K562 (cell line): ENCODE data around the gene ACTN4. TPM values are rescaled to one million over a fixed set of nuclear protein-coding genes. Genes with fewer than 3 reads are reported as not detected.

Source experiments
- ATAC-seq: fragments of 200-7000 bp; cut with Tn5 transposase; 3 replicates; pipeline ENCODE4 v1.9.1; 2020; ENCODE audit warnings: moderate library complexity
- BruUV-seq: library from RNA; stranded (reverse); fragments of 400-500 nt; replicated peaks from 2 replicates; lab custom pipeline; 2021; lab: Mats Ljungman, UMichigan
- CTCF ChIA-PET: fragments of 300-600 bp; formaldehyde crosslinking; extraction: SDS; loops from one replicate; lab custom pipeline; 2021; ENCODE audit warnings: low intra/inter-chr PET ratio; lab: Yijun Ruan, JAX
- POLR2A ChIA-PET: fragments of 300-600, 350-650 bp; sonication (Branson Sonifier 250); formaldehyde crosslinking; extraction: SDS; loops from one replicate; lab custom pipeline; 2021; ENCODE audit warnings: antibody characterized with exemption, inconsistent platforms; lab: Yijun Ruan, JAX
- DNase-seq, 4 experiments: peaks; one replicate each; pipeline versions ENCODE4 v3.0.0 to v3.0.0-alpha.2; 2011 to 2018; ENCODE audit warnings: low spot score in 3 of 4, mixed read lengths in 3 of 4; ENCODE audit errors: extremely low read depth in 1 of 4
- FAIRE-seq: peaks from 2 replicates; lab custom pipeline; 2011; peaks lifted over from hg19 to GRCh38; lab: Jason Lieb, UNC
- H2AFZ ChIP-seq: 2 replicates; pipeline ENCODE4 v1.6.0; 2011; ENCODE audit warnings: low read depth, low read length, control low read depth, inconsistent platforms
- H3K27ac ChIP-seq: fragments of 200-600 bp; 3 replicates; pipeline ENCODE4 v1.8.0; 2011; ENCODE audit warnings: low read depth, mild to moderate bottlenecking, control low read depth, inconsistent platforms, low read length, moderate library complexity, mixed read lengths; ENCODE audit errors: extremely low read depth
- H3K27me3 ChIP-seq, 2 experiments: fragments of 300-600 bp in 1 of 2; 2 replicates in 1 of 2; 3 replicates in 1 of 2; pipeline versions ENCODE4 v1.6.0 to v1.8.0; 2011; ENCODE audit warnings: inconsistent platforms in 2 of 2, low read length in 2 of 2, mild to moderate bottlenecking in 1 of 2, mixed read lengths in 1 of 2, moderate library complexity in 1 of 2; ENCODE audit not compliant: control insufficient read depth in 2 of 2, insufficient read depth in 2 of 2
- H3K36me3 ChIP-seq: fragments of 300-600 bp; 3 replicates; pipeline ENCODE4 v1.8.0; 2011; ENCODE audit warnings: mild to moderate bottlenecking, low read length, inconsistent platforms; ENCODE audit not compliant: control insufficient read depth, insufficient read depth
- H3K4me1 ChIP-seq, 2 experiments: fragments of 200-600 bp in 1 of 2; replicated peaks in 1 of 2; 2 replicates in 1 of 2; 3 replicates in 1 of 2; pipeline versions ENCODE4 v1.5.1 to v1.8.0; 2011; ENCODE audit warnings: inconsistent platforms in 2 of 2, low read length in 2 of 2, mild to moderate bottlenecking in 1 of 2, mixed read lengths in 1 of 2, moderate library complexity in 1 of 2; ENCODE audit not compliant: control insufficient read depth in 2 of 2, insufficient read depth in 2 of 2
- H3K4me2 ChIP-seq: 2 replicates; pipeline ENCODE4 v1.6.1; 2011; ENCODE audit warnings: low read length, control low read depth, inconsistent platforms, mixed read lengths; ENCODE audit not compliant: insufficient read depth
- H3K4me3 ChIP-seq: fragments of 200-600 bp; sonication (generic), shearing (Covaris generic); 2 replicates; pipeline ENCODE4 v1.5.1; 2016; ENCODE audit warnings: control low read depth, inconsistent platforms
- H3K79me2 ChIP-seq: fragments of 200-600 bp; 3 replicates; pipeline ENCODE4 v1.8.0; 2011; ENCODE audit warnings: low read length, inconsistent platforms; ENCODE audit not compliant: control insufficient read depth, insufficient read depth
- H3K9ac ChIP-seq, 2 experiments: 2 replicates each; pipeline versions ENCODE4 v1.6.0 to v1.6.1; 2011; ENCODE audit warnings: low read depth in 2 of 2, low read length in 2 of 2, control low read depth in 1 of 2, inconsistent platforms in 1 of 2, mild to moderate bottlenecking in 1 of 2, mixed read lengths in 1 of 2; ENCODE audit not compliant: insufficient read depth in 1 of 2
- H3K9me1 ChIP-seq: one replicate; pipeline ENCODE4 v1.6.0; 2011; ENCODE audit warnings: inconsistent platforms, mild to moderate bottlenecking, low read length, moderate library complexity; ENCODE audit not compliant: control insufficient read depth, insufficient read depth
- H3K9me3 ChIP-seq: replicated peaks from 2 replicates; pipeline ENCODE4 v1.5.1; 2011; ENCODE audit warnings: low read depth, low read length, inconsistent platforms; ENCODE audit not compliant: control insufficient read depth, insufficient read depth
- H4K20me1 ChIP-seq: replicated peaks from 2 replicates; pipeline ENCODE4 v1.6.1; 2011; ENCODE audit warnings: low read length, inconsistent platforms, mixed read lengths; ENCODE audit not compliant: control insufficient read depth, insufficient read depth
- ELF4 ChIP-seq: fragments of 450-650 bp; formaldehyde crosslinking; IDR thresholded peaks from 2 replicates; pipeline ENCODE4 v1.4.0; 2022; ENCODE audit warnings: missing genetic modification characterization
- MLX ChIP-seq, 2 experiments: fragments of 450-650 bp in 1 of 2; sonication (generic) in 1 of 2; formaldehyde crosslinking; conservative IDR thresholded peaks; 2 replicates each; pipeline versions ENCODE4 v1.4.0 to v1.8.1; 2020 to 2022; ENCODE audit warnings: mild to moderate bottlenecking in 1 of 2, missing genetic modification reagents in 1 of 2
- MXI1 ChIP-seq: IDR thresholded peaks from 2 replicates; pipeline ENCODE4 v1.6.1; 2011; ENCODE audit warnings: low read depth, mild to moderate bottlenecking, improper control_type of control experiment, low read length
- NFXL1 ChIP-seq: fragments of 450-650 bp; formaldehyde crosslinking; IDR thresholded peaks from 2 replicates; pipeline ENCODE4 v1.4.0; 2021; ENCODE audit warnings: mild to moderate bottlenecking
- NFYB ChIP-seq: IDR thresholded peaks from 2 replicates; pipeline ENCODE4 v1.6.1; 2011; ENCODE audit warnings: mild to moderate bottlenecking, moderate library complexity; ENCODE audit not compliant: insufficient read length; ENCODE audit errors: extremely low read depth
- PCBP1 ChIP-seq: fragments of 200-400 bp; formaldehyde crosslinking; IDR thresholded peaks from 2 replicates; pipeline ENCODE4 v1.6.1; 2018; ENCODE audit warnings: mild to moderate bottlenecking, low read depth, low read length; ENCODE audit not compliant: poor library complexity, severe bottlenecking
- POLR3G ChIP-seq: IDR thresholded peaks from 2 replicates; pipeline ENCODE4 v1.6.1; 2011; ENCODE audit not compliant: insufficient read length, insufficient replicate concordance; ENCODE audit errors: extremely low read depth
- PTTG1 ChIP-seq: fragments of 450-650 bp; IDR thresholded peaks from 2 replicates; pipeline ENCODE4 v1.6.1; 2016; ENCODE audit warnings: low read depth, mild to moderate bottlenecking, missing genetic modification characterization, missing compliant biosample characterization
- RBM22 ChIP-seq: fragments of 200-400 bp; formaldehyde crosslinking; IDR thresholded peaks from 2 replicates; pipeline ENCODE4 v1.6.1; 2018; ENCODE audit warnings: low read length, low read depth; ENCODE audit not compliant: poor library complexity, severe bottlenecking
- WGBS: fragments of 100-300 bp; shearing (Covaris generic); methylation state at CpG from one replicate; pipeline ENCODE4 v1.1.6; 2016; ENCODE audit warnings: low coverage, mixed read lengths; ENCODE audit not compliant: insufficient coverage; ENCODE audit errors: missing lambda C conversion rate; 5-methylcytosine and 5-hydroxymethylcytosine counted together
- in situ Hi-C: fragments of 300-500 bp; cut with MboI; formaldehyde crosslinking; loops from 4 replicates; pipeline ENCODE4 v1.15.0; 2018; ENCODE audit warnings: inconsistent platforms, mixed read lengths
- intact Hi-C: fragments of 100-400 bp; cut with micrococcal nuclease; formaldehyde crosslinking; loops from 2 replicates; pipeline ENCODE4 v1.14.2; 2022
- polyA plus RNA-seq, 8 experiments: library from polyadenylated mRNA; depleted of rRNA in 4 of 8; stranded (reverse) in 5 of 8; unstranded in 3 of 8; fragments of >200 nt; fragmentation: Nextera tagmentation in 2 of 8; fragmentation: Illumina TruSeq in 1 of 8; extraction: Ambion mirVana in 2 of 8; extraction: Trizol in 1 of 8; gene quantifications; 2 replicates each; pipeline versions ENCODE4 v1.2.1 to v1.2.3, GENCODE V29; 2011 to 2014; ENCODE audit warnings: inconsistent platforms in 1 of 8, missing spikeins in 1 of 8
- total RNA-seq, 7 experiments: library from RNA; depleted of rRNA in 6 of 7; stranded (reverse); fragments of >200 nt in 6 of 7; fragmentation: Illumina TruSeq in 2 of 7; extraction: Trizol in 2 of 7; gene quantifications; 2 replicates each; pipeline versions ENCODE4 v1.2.1 to v1.2.3, GENCODE V29; 2011 to 2021; ENCODE audit warnings: low replicate concordance in 1 of 7
- TF ChIP-seq, protein P1 (sequence below): sonication (generic); formaldehyde crosslinking; IDR thresholded peaks from 2 replicates; pipeline ENCODE4 v1.9.0; 2022; ENCODE audit warnings: mild to moderate bottlenecking, missing genetic modification reagents

Gene ACTN4
- total and polyA plus RNA-seq, 9 of the 15 experiments (the other 6 are each of a cell fraction or from before 2014, with no cell fraction given) = 3.1 to 385 (median 125) TPM

DNA sequence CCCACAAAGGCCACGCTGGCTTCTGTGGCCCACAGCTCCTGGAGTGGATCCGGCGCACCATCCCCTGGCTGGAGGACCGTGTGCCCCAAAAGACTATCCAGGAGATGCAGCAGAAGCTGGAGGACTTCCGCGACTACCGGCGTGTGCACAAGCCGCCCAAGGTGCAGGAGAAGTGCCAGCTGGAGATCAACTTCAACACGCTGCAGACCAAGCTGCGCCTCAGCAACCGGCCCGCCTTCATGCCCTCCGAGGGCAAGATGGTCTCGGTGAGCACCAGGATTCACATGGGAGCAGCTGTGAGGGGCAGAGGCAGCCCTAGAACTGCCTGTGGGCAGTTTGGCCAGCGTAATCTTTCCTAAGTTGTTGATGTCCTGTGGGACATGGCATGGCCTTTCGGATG, 69.6 kb downstream of the ACTN4 start (continued):
- TF ChIP-seq MLX (CRISPR knock-in tag; conservative IDR thresholded peaks at IDR 0.05) (no peak), PCBP1 (no peak), NFYB (no peak), POLR3G (no peak), NFXL1 (CRISPR knock-in tag) (no peak), PTTG1 (no peak)
- TF ChIP-seq, protein P1, sequence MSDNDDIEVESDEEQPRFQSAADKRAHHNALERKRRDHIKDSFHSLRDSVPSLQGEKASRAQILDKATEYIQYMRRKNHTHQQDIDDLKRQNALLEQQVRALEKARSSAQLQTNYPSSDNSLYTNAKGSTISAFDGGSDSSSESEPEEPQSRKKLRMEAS (CRISPR knock-in tag) = peak; percentile 18; the same call in 1 of the 2 replicates

- peak; percentile 56 for TF ChIP-seq RBM22
- no peak for TF ChIP-seq MXI1
- no peak for TF ChIP-seq ELF4 (CRISPR knock-in tag)
- ChIA-PET POLR2A (no interaction called here), CTCF (no interaction called here)
- ATAC-seq (no peak), DNase-seq (no peak), FAIRE-seq (no peak)
- Histone ChIP-seq H3K27ac (no peak overlapping the region; the same call in 2 of the 3 replicates), H3K36me3 (peaks cover 93% of the 10 kb centered on the region; the same call in 2 of the 3 replicates), H3K4me3 (no peak overlapping the region), H2AFZ (no peak overlapping the region), H3K27me3 (no peaks in the 10 kb centered on the region), H3K4me2 (no peak overlapping the region), H3K79me2 (no peaks in the 10 kb centered on the region; the same call in 2 of the 3 replicates), H3K9me3 (no peaks in the 10 kb centered on the region), H3K9ac (peak overlapping the region in 1 of 2 experiments; percentile 50; a peak in 2 of 4 replicates), H3K4me1 (peaks cover 0 to 39% of the 10 kb centered on the region in 2 experiments; a peak in 1 of 5 replicates), H4K20me1 (peaks cover 4% of the 10 kb centered on the region; the same call in 1 of the 2 replicates), H3K9me1 (no peaks in the 10 kb centered on the region)
- BruUV-seq = no TSS peak
- intact Hi-C loops = no loop called here
- 88% methylated on average over 7 of the region's 11 CpGs for WGBS
- in situ Hi-C loops = no loop called here
These were observed 70.4 kb downstream of the ACTN4 start for GRCh38 chr19:38717855-38718254.
